Measurements from ENCODE around the gene SCRN3.
A peak's percentile ranks its signal among the peaks of the same experiment; 100 is the strongest.
"Not testable (repeated sequence)": the region's sequence is repeated elsewhere in the genome, so short reads cannot be mapped to it uniquely, and the experiment has no call there.

The SCRN3 gene

GRCh38 chr2:174395284-174395968 is at the start of gene SCRN3:
Gene SCRN3, plus strand, starts transcription at chr2:174395730. Its CDS starts 2,554 bp downstream, at chr2:174398284.
- Histone ChIP-seq H3K9me3 (ENCODE audit: severe bottlenecking) (no peaks in the 10 kb centered on the region), H3K4me3 (ENCODE audit: low read depth, low read length) (peak within 1 kb of the TSS; percentile 99), H3K27me3 (ENCODE audit: insufficient read depth, low read depth, severe bottlenecking) (no peaks in the 10 kb centered on the region), H3K27ac (peak within 1 kb of the TSS; percentile 72), H3K36me3 (peaks cover 6% of the 10 kb centered on the region)
- DNase-seq, result peak; percentile 90
- no peak for TF ChIP-seq CTCF (IDR thresholded peaks at IDR 0.05; ENCODE audit: low read depth, low read length)

GRCh38 chr2:174350018-174350417 is 45.5 kb upstream of the SCRN3 start:
- Histone ChIP-seq H3K27me3 (ENCODE audit: insufficient read depth, low read depth, severe bottlenecking) (no peaks in the 10 kb centered on the region), H3K27ac (no peak overlapping the region), H3K4me3 (ENCODE audit: low read depth, low read length) (no peak overlapping the region), H3K9me3 (ENCODE audit: severe bottlenecking) (no peaks in the 10 kb centered on the region), H3K36me3 (peaks cover 6% of the 10 kb centered on the region; the same call in 1 of the 2 replicates)
- no peak for DNase-seq
- TF ChIP-seq CTCF (IDR thresholded peaks at IDR 0.05; ENCODE audit: low read depth, low read length), result 0 out of 2 replicates have a peak, but pooled peaks have one; percentile 13

GRCh38 chr2:174350593-174351181 is 44.8 kb upstream of the SCRN3 start:
- H3K27ac ChIP-seq, result no peak overlapping the region
- peaks cover 6% of the 10 kb centered on the region; the same call in 1 of the 2 replicates for H3K36me3 ChIP-seq
- no peak for DNase-seq
- TF ChIP-seq CTCF (IDR thresholded peaks at IDR 0.05; ENCODE audit: low read depth, low read length), result no peak
- no peak overlapping the region for H3K4me3 ChIP-seq (ENCODE audit: low read depth, low read length)
- no peaks in the 10 kb centered on the region for H3K9me3 ChIP-seq (ENCODE audit: severe bottlenecking)
- no peaks in the 10 kb centered on the region for H3K27me3 ChIP-seq (ENCODE audit: insufficient read depth, low read depth, severe bottlenecking)

GRCh38 chr2:174353004-174353403 is 42.5 kb upstream of the SCRN3 start:
- H3K36me3 ChIP-seq, result peaks cover 6% of the 10 kb centered on the region; the same call in 1 of the 2 replicates
- no peaks in the 10 kb centered on the region for H3K9me3 ChIP-seq (ENCODE audit: severe bottlenecking)
- DNase-seq, result no peak
- no peak overlapping the region for H3K27ac ChIP-seq
- H3K27me3 ChIP-seq (ENCODE audit: insufficient read depth, low read depth, severe bottlenecking), result no peaks in the 10 kb centered on the region
- no peak overlapping the region for H3K4me3 ChIP-seq (ENCODE audit: low read depth, low read length)
- TF ChIP-seq CTCF (IDR thresholded peaks at IDR 0.05; ENCODE audit: low read depth, low read length), result no peak

- Histone ChIP-seq H3K27ac (no peak overlapping the region), H3K27me3 (ENCODE audit: insufficient read depth, low read depth, severe bottlenecking) (no peaks in the 10 kb centered on the region), H3K9me3 (ENCODE audit: severe bottlenecking) (peaks cover 2% of the 10 kb centered on the region), H3K36me3 (peaks cover 3% of the 10 kb centered on the region), H3K4me3 (ENCODE audit: low read depth, low read length) (no peak overlapping the region)
- no peak for TF ChIP-seq CTCF (IDR thresholded peaks at IDR 0.05; ENCODE audit: low read depth, low read length)
- no peak for DNase-seq
Measured at GRCh38 chr2:174356347-174356746, 39.2 kb upstream of the SCRN3 start.

- Histone ChIP-seq H3K36me3 (peaks cover 14% of the 10 kb centered on the region), H3K9me3 (ENCODE audit: severe bottlenecking) (peaks cover 10% of the 10 kb centered on the region)
- not testable (repeated sequence) for H3K27ac ChIP-seq; DNase-seq; H3K27me3 ChIP-seq (ENCODE audit: insufficient read depth, low read depth, severe bottlenecking); H3K4me3 ChIP-seq (ENCODE audit: low read depth, low read length)
Measured at GRCh38 chr2:174359663-174360062, 35.9 kb upstream of the SCRN3 start.
